NCI-H2227 treated with DMSO at 0.1 percent for 48 hours (cell line): ENCODE data around the gene ATXN1.

Source experiments
- DNase-seq: peaks from one replicate; lab custom pipeline; 2025; lab: John Stamatoyannopoulos, UW

ATXN1 gene

GRCh38 chr6:16527691-16528090 lies 233.6 kb downstream of the ATXN1 start:
- DNase-seq: no peak

DNA sequence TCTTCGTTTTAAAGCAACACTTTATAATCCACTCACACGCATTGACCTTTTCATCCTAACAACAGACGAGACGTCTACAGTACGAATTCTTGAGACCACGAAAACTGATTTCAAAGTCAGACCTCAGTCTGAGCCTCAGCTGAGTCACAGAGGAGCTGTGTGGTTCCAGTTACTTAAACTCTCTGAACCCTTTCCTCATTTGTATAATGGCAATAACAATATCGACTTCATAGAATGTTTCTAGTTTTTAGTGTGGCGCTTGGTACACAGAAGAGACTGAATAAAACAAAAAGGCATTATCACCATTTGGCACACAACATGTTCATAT lies 236.9 kb downstream of the ATXN1 start:
- no peak for DNase-seq

DNA sequence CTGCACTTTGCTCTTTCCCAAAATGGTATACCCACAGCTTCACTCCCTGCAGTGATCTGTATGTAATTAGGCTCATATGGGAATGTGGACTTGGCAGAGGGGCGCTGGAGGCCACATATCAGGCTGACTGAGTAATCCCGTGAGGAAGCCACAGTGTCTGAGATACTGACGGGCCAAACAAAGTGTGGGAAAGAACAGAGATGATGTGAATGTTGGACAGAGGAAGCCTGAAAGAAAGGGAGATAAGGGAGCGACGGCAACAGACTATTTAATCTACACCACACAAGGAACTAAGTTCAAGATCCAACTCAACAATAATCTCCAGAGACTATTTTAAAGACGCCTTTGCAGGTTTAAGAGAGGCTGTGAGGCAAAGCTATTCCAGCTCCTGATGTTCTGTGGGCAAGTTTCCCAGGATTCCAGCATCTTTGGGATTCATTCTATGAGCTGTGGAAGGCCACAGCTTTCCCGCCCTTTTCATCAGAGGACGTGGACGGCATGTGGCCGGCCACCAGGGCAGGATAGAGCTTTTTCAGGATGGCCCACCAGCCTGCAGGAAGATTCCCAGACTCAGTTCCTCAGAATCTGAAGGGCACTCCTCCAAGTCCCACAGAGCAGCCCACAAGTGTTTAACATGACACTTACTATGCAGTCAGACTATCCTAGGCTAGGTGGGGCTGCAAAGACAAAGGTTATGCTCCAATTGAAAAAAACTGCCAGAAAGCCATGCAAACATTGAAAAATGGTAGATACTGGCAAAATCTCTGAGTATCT lies 237.5 kb downstream of the ATXN1 start:
- no peak for DNase-seq

GRCh38 chr6:16522937-16523336 lies 238.3 kb downstream of the ATXN1 start:
- no peak for DNase-seq

DNA sequence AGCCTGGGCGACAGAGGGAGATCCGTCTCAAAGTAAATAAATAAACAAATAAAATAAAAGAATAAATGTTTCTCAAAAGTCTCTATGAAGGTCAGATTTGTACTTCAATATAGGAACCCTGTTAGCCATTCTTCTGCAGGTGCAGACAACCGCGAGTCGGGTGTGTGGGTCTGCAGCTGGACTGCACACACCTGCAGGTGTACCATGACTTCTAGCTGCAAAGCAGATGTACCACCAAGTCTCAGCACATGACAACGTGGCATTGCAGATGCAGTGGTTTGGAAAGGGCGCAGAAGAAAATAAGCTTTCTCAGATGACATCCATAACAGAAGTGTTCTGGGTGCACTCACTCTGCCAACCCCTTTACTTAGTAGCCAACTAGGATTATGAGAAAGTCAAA lies 239.7 kb downstream of the ATXN1 start:
- no peak for DNase-seq

DNA sequence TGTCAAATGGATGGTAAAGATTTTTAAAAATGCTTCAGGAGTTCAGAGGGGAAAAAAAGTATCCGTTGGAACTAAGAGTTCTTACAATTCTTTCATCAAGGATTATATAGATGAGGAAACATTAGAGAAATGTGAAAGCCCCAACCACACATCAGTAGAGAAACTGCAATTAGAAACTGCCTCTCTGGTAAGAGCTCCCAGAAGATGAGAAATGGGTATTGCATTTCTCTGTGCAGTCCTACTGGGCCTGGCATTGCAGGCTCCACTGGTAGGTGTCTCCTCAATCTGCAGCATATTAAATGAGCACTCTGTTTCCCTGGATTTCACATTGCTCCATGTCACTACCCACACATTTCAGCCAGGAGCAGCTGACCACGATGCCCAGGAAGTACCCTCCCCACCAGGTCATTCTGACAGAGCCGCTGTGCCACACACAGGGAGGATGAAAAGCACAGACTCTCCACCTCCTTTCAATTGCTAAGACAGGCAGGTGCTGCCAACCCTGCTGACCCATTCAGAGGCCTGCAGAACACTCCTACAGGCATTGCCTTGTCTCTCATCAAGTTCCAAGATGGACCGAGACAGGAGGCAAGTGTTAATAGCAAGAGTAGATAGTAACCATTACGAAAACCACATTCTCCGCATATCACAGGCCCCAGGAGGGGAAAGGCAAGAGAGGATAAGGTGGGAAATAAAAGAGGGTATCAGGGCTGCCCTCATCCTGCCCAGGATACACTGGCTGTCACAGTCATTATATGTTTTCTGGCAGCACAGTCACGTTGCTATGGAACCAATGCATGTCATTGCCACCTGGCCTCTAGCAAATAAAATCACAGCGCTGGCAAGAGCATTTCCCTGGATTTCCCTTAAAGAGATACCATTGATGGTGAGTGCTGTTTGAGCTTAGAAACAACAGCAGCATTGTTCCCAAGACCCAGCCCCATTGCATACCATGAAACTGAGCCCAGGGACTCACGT lies 241.7 kb downstream of the ATXN1 start:
- no peak for DNase-seq

- DNase-seq: no peak
Observed at GRCh38 chr6:16518265-16518664, 243.0 kb downstream of the ATXN1 start.

DNA sequence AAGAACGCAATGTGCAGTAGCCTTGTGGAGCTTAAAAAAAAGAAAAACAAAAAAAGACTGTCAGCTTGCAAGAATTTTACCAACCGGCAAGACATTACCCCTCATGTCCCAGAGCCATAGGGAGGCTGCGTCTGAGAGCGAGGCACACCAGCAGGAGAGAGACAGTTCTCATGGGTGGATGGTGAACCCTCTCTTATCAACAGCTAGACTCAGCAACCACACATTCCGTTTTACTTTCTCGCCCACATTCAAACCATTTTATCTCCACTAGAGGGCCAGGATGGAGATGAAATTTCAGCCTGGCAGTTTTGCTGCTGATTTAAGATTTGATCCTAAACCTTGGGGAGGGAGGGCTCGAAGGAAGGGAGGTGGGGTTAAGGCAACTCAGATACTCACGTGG lies 247.0 kb downstream of the ATXN1 start:
- no peak for DNase-seq

DNA sequence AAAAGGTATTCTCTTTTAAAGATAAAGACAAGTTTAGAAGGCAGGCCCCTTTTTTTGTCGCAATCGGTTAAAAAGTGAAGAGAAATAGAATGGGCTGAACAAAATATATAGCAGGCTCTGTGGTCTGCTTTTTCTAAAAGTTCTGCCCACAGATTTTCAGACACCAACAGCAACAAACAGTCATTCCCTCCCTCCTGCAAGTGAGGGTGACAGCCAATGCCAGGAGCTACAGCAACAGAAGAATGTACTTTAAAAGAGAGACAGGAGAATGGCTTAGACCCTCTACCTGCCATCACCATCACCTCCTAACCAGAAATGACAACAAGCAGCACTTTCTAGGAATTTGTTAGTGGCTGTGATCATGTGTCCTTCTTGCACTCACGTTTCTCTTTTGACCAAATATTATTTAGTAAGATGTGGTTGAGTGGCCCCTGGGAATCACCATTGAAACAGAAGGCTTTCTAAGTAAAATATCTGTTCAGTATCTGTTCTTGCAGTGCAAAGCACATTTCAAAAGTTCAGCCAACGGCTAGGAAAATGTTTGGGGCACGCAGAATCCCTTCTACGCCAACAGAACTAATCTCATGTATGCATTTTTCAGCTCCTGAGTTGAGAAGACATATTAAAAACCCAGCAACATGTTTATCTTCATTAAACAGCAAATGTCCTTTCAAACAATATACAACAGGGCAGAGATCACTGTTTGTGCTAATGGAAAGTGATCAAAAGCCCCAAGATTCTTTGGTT lies 248.5 kb downstream of the ATXN1 start:
- DNase-seq: no peak

- DNase-seq: no peak
Observed at GRCh38 chr6:16511723-16512489, 249.4 kb downstream of the ATXN1 start.

DNA sequence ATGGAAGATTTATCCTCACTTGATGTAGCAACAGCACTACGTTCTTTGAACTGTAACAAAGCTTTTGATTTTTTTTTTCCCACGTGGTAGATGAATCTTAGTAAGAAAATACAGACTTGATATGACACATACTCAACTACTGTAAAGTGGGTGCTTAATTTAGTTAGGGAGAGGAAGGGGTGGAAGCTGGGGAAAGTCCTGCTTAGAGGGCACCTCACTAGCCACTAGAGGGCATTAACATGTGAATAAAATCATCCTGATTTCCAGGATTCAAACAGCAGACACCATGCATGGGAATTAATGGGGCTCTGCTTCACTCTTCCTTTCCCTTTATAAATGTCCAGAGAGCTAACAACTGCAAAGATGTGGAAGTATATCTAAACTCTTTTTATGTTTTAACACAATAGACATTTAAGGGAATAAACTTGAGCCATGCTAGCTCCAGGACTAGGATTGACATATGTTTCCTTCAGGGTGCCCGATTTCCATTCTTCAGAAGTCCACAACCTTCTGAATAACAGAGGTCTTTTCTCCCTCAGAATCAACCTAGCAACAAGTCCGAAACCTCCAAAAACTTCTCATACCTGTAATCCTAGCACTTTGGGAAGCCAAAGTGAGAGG lies 250.1 kb downstream of the ATXN1 start:
- DNase-seq: no peak

DNA sequence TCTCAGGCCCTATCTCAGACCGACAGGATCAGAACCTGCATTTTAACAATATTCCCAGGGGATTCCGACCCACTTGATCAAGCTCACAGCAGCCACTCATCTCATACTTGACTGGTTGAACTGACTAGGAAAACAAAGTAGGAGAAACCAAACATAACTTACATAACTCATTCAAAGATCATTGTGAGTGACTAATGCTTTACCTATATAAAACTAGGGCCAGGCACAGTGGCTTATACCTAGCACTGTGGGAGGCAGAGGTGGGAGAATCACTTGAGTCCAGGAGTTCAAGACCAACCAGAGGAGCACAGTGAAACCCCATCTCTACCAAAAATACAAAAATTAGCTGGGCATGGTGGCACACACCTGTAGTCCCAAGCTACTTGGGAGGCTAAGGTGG lies 251.0 kb downstream of the ATXN1 start:
- DNase-seq: no peak

DNA sequence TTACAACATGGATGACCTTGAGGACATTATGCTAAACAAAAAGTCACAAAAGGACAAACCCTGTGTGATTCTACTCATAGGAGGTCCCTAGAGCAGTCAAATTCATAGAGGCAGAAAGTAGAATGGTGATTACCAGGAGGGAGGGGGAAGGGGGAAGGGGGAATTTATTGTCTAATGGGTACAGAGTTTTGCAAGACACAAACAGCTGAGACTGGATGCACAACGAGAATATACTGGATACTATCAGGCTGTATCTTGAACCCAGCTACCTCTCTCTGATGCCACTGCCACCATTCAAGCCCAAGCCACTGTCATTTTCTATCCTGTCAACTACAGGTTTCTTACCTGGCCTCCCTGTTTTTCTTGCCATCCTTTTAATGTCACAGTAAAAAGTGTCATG lies 252.3 kb downstream of the ATXN1 start:
- DNase-seq: no peak

GRCh38 chr6:16505711-16506357 lies 255.4 kb downstream of the ATXN1 start:
- DNase-seq: no peak

DNA sequence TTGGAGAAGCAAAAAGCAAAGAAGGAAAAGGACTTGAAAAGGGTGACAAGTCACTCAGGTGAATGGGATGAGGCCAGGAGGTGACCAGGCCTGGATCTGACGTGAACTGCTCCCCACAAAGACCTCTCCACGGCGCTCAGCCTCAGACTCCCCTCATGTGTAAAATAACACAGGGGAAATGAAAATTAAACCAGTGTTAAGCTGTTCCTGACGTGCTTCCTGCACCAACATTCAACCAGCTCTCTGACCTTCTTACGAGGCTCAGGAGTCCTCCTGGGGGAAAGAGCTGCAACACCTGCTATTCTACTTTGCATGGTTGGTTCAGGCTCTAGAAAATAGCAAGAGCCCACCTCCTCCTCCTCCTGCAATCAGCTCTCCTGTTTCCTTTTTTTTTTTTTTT lies 256.7 kb downstream of the ATXN1 start:
- no peak for DNase-seq

DNA sequence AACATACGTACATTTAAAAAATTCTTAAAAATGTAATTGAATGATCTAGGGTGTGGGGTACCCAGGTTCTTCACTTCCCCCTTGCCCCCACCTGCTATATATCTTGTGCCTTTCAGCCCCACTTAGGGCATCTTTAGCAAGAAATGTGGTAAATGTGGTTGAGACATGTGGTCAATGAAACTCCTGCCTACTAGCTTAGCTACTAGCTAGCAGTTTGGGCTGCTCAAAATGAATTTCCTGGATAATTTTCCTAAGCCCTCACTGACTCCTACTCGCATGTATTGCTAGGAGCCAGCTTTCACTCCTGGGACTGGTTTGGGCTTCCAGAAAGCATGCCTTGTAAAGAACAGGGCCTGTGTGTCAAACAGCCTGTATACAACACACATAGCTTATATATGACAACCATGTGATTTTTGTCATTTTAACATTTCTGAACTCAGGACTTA lies 257.3 kb downstream of the ATXN1 start:
- no peak for DNase-seq

- no peak for DNase-seq
Observed at GRCh38 chr6:16503241-16503775, 258.0 kb downstream of the ATXN1 start.

DNA sequence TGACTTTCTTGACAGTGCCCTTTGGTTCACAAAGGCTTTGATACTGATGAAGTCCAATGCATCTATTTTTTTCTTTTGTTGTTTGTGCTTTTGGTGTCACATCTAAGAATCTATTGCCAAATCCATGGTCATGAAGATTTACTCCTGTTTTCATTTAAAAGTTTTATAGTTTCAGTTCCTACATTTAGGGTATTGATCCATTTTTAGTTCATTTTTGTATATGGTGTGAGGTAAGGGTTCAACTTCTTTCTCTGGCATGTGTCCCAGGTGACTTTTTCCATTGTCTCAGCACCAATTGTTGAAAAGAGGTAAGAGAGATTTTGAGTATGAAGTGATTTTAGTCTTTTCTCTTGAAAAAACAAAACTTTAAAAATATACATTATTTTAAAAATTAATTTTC lies 262.3 kb downstream of the ATXN1 start:
- no peak for DNase-seq

DNA sequence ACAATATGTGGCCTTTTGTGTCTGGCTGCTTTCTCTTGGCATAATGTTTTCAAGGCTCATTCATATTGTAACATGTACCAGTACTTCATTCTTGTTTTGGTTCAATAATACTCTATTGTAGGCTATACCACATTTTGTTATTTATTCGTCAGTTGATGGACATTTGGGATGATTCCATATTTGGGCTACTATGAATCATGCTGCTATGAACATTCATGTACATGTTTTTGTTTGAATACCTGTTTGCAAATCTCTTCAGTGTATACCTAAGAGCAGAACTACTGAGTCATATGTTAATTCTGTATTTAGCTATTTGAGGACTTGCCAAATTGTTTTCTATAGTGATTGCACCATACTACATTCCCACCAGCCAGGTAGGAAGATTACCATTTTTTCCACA lies 263.0 kb downstream of the ATXN1 start:
- DNase-seq: no peak

GRCh38 chr6:16496991-16497801 lies 264.1 kb downstream of the ATXN1 start:
- no peak for DNase-seq
